HepG2 (cell line): ENCODE results near the gene RSPH1. TPM values are rescaled to one million over a fixed set of nuclear protein-coding genes. Genes with fewer than 3 reads are reported as not detected.

Experiments used
- AGO2 ChIP-seq: fragments of 200-400 bp; formaldehyde crosslinking; optimal IDR thresholded peaks from 2 replicates; pipeline ENCODE3; 2017; ENCODE audit warnings: mild to moderate bottlenecking, low read depth, low read length, moderate library complexity
- AHDC1 ChIP-seq: sonication (generic); formaldehyde crosslinking; IDR thresholded peaks from 2 replicates; pipeline ENCODE4 v1.5.1; 2020; ENCODE audit warnings: mild to moderate bottlenecking, missing genetic modification reagents, borderline replicate concordance
- ATF7 ChIP-seq, 2 experiments: fragments of 450-650 bp in 1 of 2; sonication (generic) in 1 of 2; formaldehyde crosslinking in 1 of 2; IDR thresholded peaks; 2 replicates each; pipeline versions ENCODE4 v1.4.0 to v1.6.1; 2016 to 2020; ENCODE audit warnings: antibody characterized with exemption in 1 of 2, mild to moderate bottlenecking in 1 of 2, missing genetic modification reagents in 1 of 2
- CENPT ChIP-seq: sonication (generic); formaldehyde crosslinking; IDR thresholded peaks from 2 replicates; pipeline ENCODE4 v1.8.0; 2022; ENCODE audit warnings: low read depth, mild to moderate bottlenecking, moderate library complexity, missing genetic modification reagents
- ELF3 ChIP-seq: IDR thresholded peaks from 2 replicates; pipeline ENCODE4 v1.6.1; 2016; ENCODE audit warnings: missing genetic modification reagents, missing compliant biosample characterization
- EP300 ChIP-seq, 3 experiments: sonication (generic) in 1 of 3; formaldehyde crosslinking in 1 of 3; IDR thresholded peaks; 2 replicates each; pipeline versions ENCODE4 v1.5.1 to v1.6.1; 2011 to 2020; ENCODE audit warnings: low read depth in 2 of 3, low read length in 2 of 3, borderline replicate concordance in 1 of 3, improper control_type of control experiment in 1 of 3, mild to moderate bottlenecking in 1 of 3, missing genetic modification reagents in 1 of 3, moderate library complexity in 1 of 3
- GABPA ChIP-seq, 2 experiments: IDR thresholded peaks; 2 replicates each; pipeline ENCODE4 v1.6.1; 2011 to 2016; ENCODE audit warnings: low read depth in 2 of 2, low read length in 1 of 2, missing biosample characterization in 1 of 2, missing genetic modification characterization in 1 of 2
- GMEB1 ChIP-seq: sonication (generic); formaldehyde crosslinking; IDR thresholded peaks from 2 replicates; pipeline ENCODE4 v1.5.1; 2020; ENCODE audit warnings: missing genetic modification reagents, mild to moderate bottlenecking, borderline replicate concordance
- ISL2 ChIP-seq: sonication (generic); formaldehyde crosslinking; IDR thresholded peaks from 2 replicates; pipeline ENCODE4 v1.5.0; 2020; ENCODE audit warnings: missing genetic modification reagents
- SIX4 ChIP-seq: sonication (generic); formaldehyde crosslinking; IDR thresholded peaks from 2 replicates; pipeline ENCODE4 v1.4.0; 2020; ENCODE audit warnings: missing genetic modification reagents
- ZNF496 ChIP-seq: sonication (generic); formaldehyde crosslinking; IDR thresholded peaks from 2 replicates; pipeline ENCODE4 v1.8.1; 2023; ENCODE audit warnings: mild to moderate bottlenecking, moderate library complexity, missing genetic modification reagents; ENCODE audit not compliant: insufficient replicate concordance
- ZNF687 ChIP-seq: sonication (generic); formaldehyde crosslinking; IDR thresholded peaks from 2 replicates; pipeline ENCODE4 v1.5.1; 2020; ENCODE audit warnings: mild to moderate bottlenecking, missing genetic modification reagents, moderate library complexity
- ZNF800 ChIP-seq: sonication (generic); formaldehyde crosslinking; IDR thresholded peaks from 2 replicates; pipeline ENCODE4 v1.4.0; 2020; ENCODE audit warnings: missing genetic modification reagents
- polyA plus RNA-seq, 8 experiments: library from polyadenylated mRNA; depleted of rRNA in 3 of 8; stranded (reverse) in 7 of 8; unstranded in 1 of 8; fragments of >200 nt; fragmentation: Illumina TruSeq in 4 of 8; extraction: Trizol in 4 of 8; gene quantifications; 2 replicates each; pipeline versions ENCODE4 v1.2.1 to v1.2.3, GENCODE V29; 2011 to 2016; ENCODE audit warnings: low read depth in 4 of 8, missing spikeins in 1 of 8, mixed read lengths in 1 of 8; ENCODE audit not compliant: insufficient read depth in 1 of 8
- total RNA-seq, 5 experiments: library from RNA; depleted of rRNA; stranded (reverse); fragments of >200 nt; fragmentation: Illumina TruSeq; extraction: Trizol; gene quantifications; 2 replicates each; pipeline ENCODE4 v1.2.3, GENCODE V29; 2016; ENCODE audit warnings: low read depth in 1 of 5

RSPH1 gene
- total and polyA plus RNA-seq, 2 of the 13 experiments (the other 11 are each of a cell fraction or from before 2014, with no cell fraction given) = not detected

GRCh38 chr21:42513151-42513984, 17.3 kb upstream of the RSPH1 start, which contains the start of gene SLC37A1 (continued):
- TF ChIP-seq GABPA (IDR thresholded peaks at IDR 0.05; ENCODE audit: low read depth, low read length) (peak; percentile 32), GABPA (CRISPR knock-in tag; IDR thresholded peaks at IDR 0.05; ENCODE audit: low read depth) (no peak), ATF7 (IDR thresholded peaks at IDR 0.05) (no peak), ATF7 (CRISPR knock-in tag; IDR thresholded peaks at IDR 0.05) (no peak), ELF3 (CRISPR knock-in tag) (no peak), EP300 (IDR thresholded peaks at IDR 0.05; ENCODE audit: low read depth in 2 of 2, low read length in 2 of 2) (no peak), EP300 (CRISPR knock-in tag; IDR thresholded peaks at IDR 0.05; ENCODE audit: borderline replicate concordance) (no peak), ISL2 (no peak), GMEB1 (CRISPR knock-in tag) (no peak), AGO2 (no peak), SIX4 (no peak), ZNF800 (peak; percentile 73), ZNF687 (CRISPR knock-in tag) (peak; percentile 15; the same call in 1 of the 2 replicates), ZNF496 (CRISPR knock-in tag) (no peak), CENPT (CRISPR knock-in tag) (no peak), AHDC1 (no peak)
